Measurements from ENCODE around the gene GCN1. TPM values are rescaled to one million over a fixed set of nuclear protein-coding genes. Genes with fewer than 3 reads are reported as not detected.

Gene GCN1
- polyA plus RNA-seq, 2 of the 4 experiments (the other 2 are of a cell fraction) = 43.2 to 64.1 TPM

DNA sequence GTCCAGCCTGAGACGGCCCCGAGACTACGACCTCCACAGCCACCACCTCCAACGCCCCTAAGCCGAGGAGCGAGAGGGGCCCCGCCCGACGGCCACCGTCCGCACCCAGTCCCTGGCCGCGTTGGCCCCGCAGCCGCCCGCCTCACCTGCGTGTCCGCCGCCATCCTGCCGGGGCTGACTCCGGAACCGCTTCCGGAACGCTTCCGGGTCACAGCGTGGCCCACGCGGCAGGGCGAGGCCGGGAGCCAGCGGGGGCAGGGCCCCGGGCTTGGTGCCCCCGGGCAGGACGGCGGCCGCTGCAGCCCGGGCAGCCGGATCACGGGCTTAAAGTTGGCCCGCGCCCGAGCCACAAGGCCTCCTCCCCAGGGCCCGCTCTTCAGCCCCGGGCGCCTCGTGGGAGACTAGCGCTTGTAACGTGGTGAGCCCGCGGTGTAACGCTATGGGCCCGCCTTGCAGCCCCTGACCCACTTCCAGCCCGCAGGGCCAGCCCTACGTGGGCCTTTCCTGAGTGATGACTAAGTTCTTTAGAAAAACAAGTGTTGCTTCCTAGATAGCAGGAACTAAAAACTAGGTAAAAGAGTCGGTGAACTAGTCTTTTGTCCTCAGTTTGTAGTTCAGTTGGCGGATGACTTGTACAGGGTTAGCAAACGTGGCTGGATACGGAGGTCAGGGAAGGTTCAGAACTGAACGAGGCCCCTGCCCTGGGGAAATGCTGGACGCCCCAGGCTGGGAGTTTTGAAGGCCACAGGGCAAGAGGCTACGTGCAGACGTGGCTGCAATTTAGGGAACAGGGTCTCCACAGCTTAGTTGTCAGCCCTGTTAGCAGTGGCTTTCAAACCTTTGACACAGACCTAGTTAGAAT is at the start of gene GCN1 (continued):
- TF ChIP-seq HMGXB4 (CRISPR knock-in tag; IDR thresholded peaks at IDR 0.05; ENCODE audit: borderline replicate concordance) (peak; percentile 50; the same call in 1 of the 2 replicates), ESRRA (IDR thresholded peaks at IDR 0.05; ENCODE audit: borderline replicate concordance, low read length) (no peak), BHLHE40 (IDR thresholded peaks at IDR 0.05; ENCODE audit: low read depth, low read length) (no peak), FOSL2 (IDR thresholded peaks at IDR 0.05) (no peak), FOSL2 (CRISPR knock-in tag; IDR thresholded peaks at IDR 0.05) (peak; percentile 62), KDM5A (IDR thresholded peaks at IDR 0.05) (peak; percentile 97), POLR2AphosphoS2 (conservative IDR thresholded peaks at IDR 0.05; ENCODE audit: low read length) (peak; percentile 82), EHF (CRISPR knock-in tag; IDR thresholded peaks at IDR 0.05) (peak; percentile 88; the same call in 1 of the 2 replicates), HOXA7 (CRISPR knock-in tag; IDR thresholded peaks at IDR 0.05) (peak; percentile 28; the same call in 1 of the 2 replicates), JUN (IDR thresholded peaks at IDR 0.05) (peak; percentile 82 to 96; a peak in 4 of 5 replicates), TP53 (CRISPR knock-in tag; IDR thresholded peaks at IDR 0.05) (peak; percentile 87), MAX (IDR thresholded peaks at IDR 0.05) (peak; percentile 98), ZSCAN20 (CRISPR knock-in tag; IDR thresholded peaks at IDR 0.05) (no peak), HOXB13 (CRISPR knock-in tag; IDR thresholded peaks at IDR 0.05; ENCODE audit: low read depth) (peak; percentile 81), ZFP36 (IDR thresholded peaks at IDR 0.05; ENCODE audit: borderline replicate concordance, partially characterized antibody) (no peak), MAFK (IDR thresholded peaks at IDR 0.05; ENCODE audit: partially characterized antibody) (peak; percentile 14), GATA3 (IDR thresholded peaks at IDR 0.05; ENCODE audit: borderline replicate concordance) (no peak; the same call in 1 of the 2 replicates), RAD21 (conservative IDR thresholded peaks at IDR 0.05 in 1 of 2, IDR thresholded peaks at IDR 0.05 in 1 of 2) (no peak), PHF8 (IDR thresholded peaks at IDR 0.05; ENCODE audit: borderline replicate concordance, low read depth) (peak; percentile 91), NR3C1 (IDR thresholded peaks at IDR 0.05) (no peak), JUNB (IDR thresholded peaks at IDR 0.05) (no peak), RCOR1 (IDR thresholded peaks at IDR 0.05; ENCODE audit: low read depth, low read length) (no peak), NFE2L2 (conservative IDR thresholded peaks at IDR 0.05; ENCODE audit: low read length) (no peak), POLR2A (IDR thresholded peaks at IDR 0.05; ENCODE audit: low read length) (peak; percentile 96)
- TF ChIP-seq, protein P1, sequence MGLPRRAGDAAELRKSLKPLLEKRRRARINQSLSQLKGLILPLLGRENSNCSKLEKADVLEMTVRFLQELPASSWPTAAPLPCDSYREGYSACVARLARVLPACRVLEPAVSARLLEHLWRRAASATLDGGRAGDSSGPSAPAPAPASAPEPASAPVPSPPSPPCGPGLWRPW (IDR thresholded peaks at IDR 0.05) = no peak
- TF ChIP-seq, protein P2, sequence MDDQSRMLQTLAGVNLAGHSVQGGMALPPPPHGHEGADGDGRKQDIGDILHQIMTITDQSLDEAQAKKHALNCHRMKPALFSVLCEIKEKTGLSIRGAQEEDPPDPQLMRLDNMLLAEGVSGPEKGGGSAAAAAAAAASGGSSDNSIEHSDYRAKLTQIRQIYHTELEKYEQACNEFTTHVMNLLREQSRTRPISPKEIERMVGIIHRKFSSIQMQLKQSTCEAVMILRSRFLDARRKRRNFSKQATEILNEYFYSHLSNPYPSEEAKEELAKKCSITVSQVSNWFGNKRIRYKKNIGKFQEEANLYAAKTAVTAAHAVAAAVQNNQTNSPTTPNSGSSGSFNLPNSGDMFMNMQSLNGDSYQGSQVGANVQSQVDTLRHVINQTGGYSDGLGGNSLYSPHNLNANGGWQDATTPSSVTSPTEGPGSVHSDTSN (IDR thresholded peaks at IDR 0.05) = peak; percentile 18
- TF ChIP-seq, protein P3, sequence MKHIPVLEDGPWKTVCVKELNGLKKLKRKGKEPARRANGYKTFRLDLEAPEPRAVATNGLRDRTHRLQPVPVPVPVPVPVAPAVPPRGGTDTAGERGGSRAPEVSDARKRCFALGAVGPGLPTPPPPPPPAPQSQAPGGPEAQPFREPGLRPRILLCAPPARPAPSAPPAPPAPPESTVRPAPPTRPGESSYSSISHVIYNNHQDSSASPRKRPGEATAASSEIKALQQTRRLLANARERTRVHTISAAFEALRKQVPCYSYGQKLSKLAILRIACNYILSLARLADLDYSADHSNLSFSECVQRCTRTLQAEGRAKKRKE (CRISPR knock-in tag; IDR thresholded peaks at IDR 0.05; ENCODE audit: low read depth) = peak; percentile 79
